Measurements from ENCODE around the gene SPAG9.

Gene SPAG9

DNA sequence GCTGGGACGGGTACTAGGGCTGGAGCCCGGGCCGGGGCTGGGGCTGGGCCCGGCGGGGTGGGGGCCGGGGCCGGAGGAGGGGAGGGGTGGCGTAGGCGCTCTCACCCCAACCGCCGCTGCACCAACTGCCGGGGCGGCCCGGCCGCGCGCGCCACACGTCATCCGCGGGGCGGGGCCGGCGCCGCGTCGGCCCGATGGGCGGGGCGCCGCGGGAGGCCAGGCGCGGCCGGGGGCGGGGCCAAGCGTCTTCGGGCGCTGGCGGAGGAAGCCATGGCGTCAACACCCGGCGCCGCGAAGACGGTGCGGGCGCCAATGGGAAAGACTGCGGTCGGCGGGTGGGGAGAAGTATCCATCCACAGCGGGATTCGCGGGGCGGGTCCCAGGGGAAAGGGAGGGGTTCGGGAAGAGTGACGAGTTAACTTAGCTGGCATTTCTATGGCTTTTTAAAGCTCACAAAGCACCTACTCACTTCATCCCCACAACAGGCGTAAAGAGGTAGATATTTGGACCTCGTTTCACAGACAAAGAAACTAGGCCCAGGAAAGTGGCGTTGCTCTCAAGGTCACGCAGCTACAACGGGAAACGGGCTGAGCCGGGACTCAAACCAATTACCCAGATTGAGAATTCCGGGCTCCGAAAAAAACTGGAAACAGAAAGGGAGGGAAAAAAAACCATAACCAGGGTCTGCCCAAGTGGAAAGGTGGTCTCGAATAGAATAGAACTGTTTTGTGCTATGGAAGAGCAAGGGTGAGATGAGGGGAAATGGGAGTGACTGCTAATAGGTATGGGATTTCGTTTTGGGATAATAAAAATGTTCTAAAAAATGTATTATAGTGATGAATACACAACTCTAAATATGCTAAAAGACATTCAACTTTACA lies at the start of gene SPAG9:
Gene SPAG9, minus strand, starts transcription at position 130 of the 881 bp plus-strand sequence. CDS start 212 bp downstream, outside the sequence.
- H3K27me3 ChIP-seq (ENCODE audit: control insufficient read depth, insufficient read depth, low read length) = no peaks in the 10 kb centered on the region
- peaks cover 17% of the 10 kb centered on the region for H3K4me1 ChIP-seq (ENCODE audit: control insufficient read depth, low read depth, low read length)
- peak within 1 kb of the TSS; percentile 91 for H3K27ac ChIP-seq (ENCODE audit: low read length)

GRCh38 chr17:51169340-51169739 lies 48.7 kb upstream of the SPAG9 start:
- Histone ChIP-seq H3K9me3 (ENCODE audit: control insufficient read depth, low read depth, low read length) (no peaks in the 10 kb centered on the region), H3K27ac (ENCODE audit: low read length) (no peak overlapping the region), H3K9ac (ENCODE audit: low read length) (no peak overlapping the region), H3K4me1 (ENCODE audit: control insufficient read depth, low read depth, low read length) (no peaks in the 10 kb centered on the region), H3K27me3 (ENCODE audit: control insufficient read depth, insufficient read depth, low read length) (no peaks in the 10 kb centered on the region), H3K4me3 (ENCODE audit: low read length) (no peak overlapping the region), H3K36me3 (ENCODE audit: control insufficient read depth, low read depth, low read length) (peaks cover 44% of the 10 kb centered on the region)

More for the DNA sequence above, at the start of gene SPAG9:
- Histone ChIP-seq H3K9me3 (ENCODE audit: control insufficient read depth, low read depth, low read length) (no peaks in the 10 kb centered on the region), H3K9ac (ENCODE audit: low read length) (peak within 1 kb of the TSS; percentile 90), H3K4me3 (ENCODE audit: low read length) (peak within 1 kb of the TSS; percentile 88), H3K36me3 (ENCODE audit: control insufficient read depth, low read depth, low read length) (no peaks in the 10 kb centered on the region)

GRCh38 chr17:51166987-51167931 lies 46.6 kb upstream of the SPAG9 start:
- Histone ChIP-seq H3K36me3 (ENCODE audit: control insufficient read depth, low read depth, low read length) (peaks cover 55% of the 10 kb centered on the region), H3K27ac (ENCODE audit: low read length) (no peak overlapping the region), H3K4me3 (ENCODE audit: low read length) (peak overlapping the region; percentile 75), H3K4me1 (ENCODE audit: control insufficient read depth, low read depth, low read length) (no peaks in the 10 kb centered on the region), H3K9ac (ENCODE audit: low read length) (peak overlapping the region; percentile 80), H3K27me3 (ENCODE audit: control insufficient read depth, insufficient read depth, low read length) (no peaks in the 10 kb centered on the region), H3K9me3 (ENCODE audit: control insufficient read depth, low read depth, low read length) (no peaks in the 10 kb centered on the region)

GRCh38 chr17:51166198-51166986 lies 45.7 kb upstream of the SPAG9 start, which contains the start of gene NME2:
TSS of gene NME2 (plus strand) at chr17:51166411. CDS start at chr17:51166831, 420 bp downstream.
- H3K9me3 ChIP-seq (ENCODE audit: control insufficient read depth, low read depth, low read length) = no peaks in the 10 kb centered on the region
- no peak within 1 kb of the TSS for H3K27ac ChIP-seq (ENCODE audit: low read length)
- no peaks in the 10 kb centered on the region for H3K27me3 ChIP-seq (ENCODE audit: control insufficient read depth, insufficient read depth, low read length)
- no peaks in the 10 kb centered on the region for H3K4me1 ChIP-seq (ENCODE audit: control insufficient read depth, low read depth, low read length)
- H3K36me3 ChIP-seq (ENCODE audit: control insufficient read depth, low read depth, low read length) = peaks cover 55% of the 10 kb centered on the region
- H3K4me3 ChIP-seq (ENCODE audit: low read length) = peak within 1 kb of the TSS; percentile 75
- H3K9ac ChIP-seq (ENCODE audit: low read length) = peak within 1 kb of the TSS; percentile 80

DNA sequence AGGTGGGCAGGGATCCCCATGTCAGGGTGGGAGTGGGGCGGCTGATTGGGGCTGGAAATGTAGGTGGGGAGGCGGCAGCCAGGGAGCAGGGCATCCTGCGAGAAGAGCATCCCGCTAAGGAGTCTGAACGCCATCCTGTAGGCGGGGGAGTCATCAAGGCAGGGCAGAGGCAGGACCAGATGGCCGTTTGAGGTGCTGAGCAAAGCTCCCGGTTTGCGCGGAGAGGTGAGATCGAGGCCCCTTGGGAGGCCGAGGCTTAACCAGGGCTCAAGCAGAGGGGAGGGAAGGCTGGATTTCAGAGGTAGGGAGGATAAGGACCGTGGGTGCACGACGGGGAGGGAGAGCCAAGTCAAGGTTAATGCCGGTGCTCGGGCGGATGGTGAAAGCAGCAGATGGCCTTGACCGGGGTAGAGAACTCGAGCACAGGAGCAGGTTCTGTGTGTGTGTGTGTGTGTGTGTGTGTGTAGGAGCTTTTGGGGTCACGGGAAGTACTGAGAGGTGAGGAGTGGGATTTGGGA lies 45.1 kb upstream of the SPAG9 start:
- Histone ChIP-seq H3K4me3 (ENCODE audit: low read length) (peak overlapping the region; percentile 75), H3K9ac (ENCODE audit: low read length) (peak overlapping the region; percentile 59), H3K27me3 (ENCODE audit: control insufficient read depth, insufficient read depth, low read length) (no peaks in the 10 kb centered on the region), H3K9me3 (ENCODE audit: control insufficient read depth, low read depth, low read length) (no peaks in the 10 kb centered on the region), H3K4me1 (ENCODE audit: control insufficient read depth, low read depth, low read length) (no peaks in the 10 kb centered on the region), H3K36me3 (ENCODE audit: control insufficient read depth, low read depth, low read length) (peaks cover 55% of the 10 kb centered on the region), H3K27ac (ENCODE audit: low read length) (no peak overlapping the region)

GRCh38 chr17:51164911-51165679 lies 44.4 kb upstream of the SPAG9 start:
- H3K9ac ChIP-seq (ENCODE audit: low read length) = no peak overlapping the region
- no peaks in the 10 kb centered on the region for H3K27me3 ChIP-seq (ENCODE audit: control insufficient read depth, insufficient read depth, low read length)
- H3K9me3 ChIP-seq (ENCODE audit: control insufficient read depth, low read depth, low read length) = no peaks in the 10 kb centered on the region
- no peak overlapping the region for H3K27ac ChIP-seq (ENCODE audit: low read length)
- H3K36me3 ChIP-seq (ENCODE audit: control insufficient read depth, low read depth, low read length) = peaks cover 55% of the 10 kb centered on the region
- peak overlapping the region; percentile 75 for H3K4me3 ChIP-seq (ENCODE audit: low read length)
- H3K4me1 ChIP-seq (ENCODE audit: control insufficient read depth, low read depth, low read length) = no peaks in the 10 kb centered on the region

GRCh38 chr17:51161541-51161940 lies 40.9 kb upstream of the SPAG9 start:
- H3K36me3 ChIP-seq (ENCODE audit: control insufficient read depth, low read depth, low read length) = peaks cover 56% of the 10 kb centered on the region
- H3K4me1 ChIP-seq (ENCODE audit: control insufficient read depth, low read depth, low read length) = no peaks in the 10 kb centered on the region
- H3K27me3 ChIP-seq (ENCODE audit: control insufficient read depth, insufficient read depth, low read length) = no peaks in the 10 kb centered on the region
- no peak overlapping the region for H3K27ac ChIP-seq (ENCODE audit: low read length)
- no peak overlapping the region for H3K9ac ChIP-seq (ENCODE audit: low read length)
- H3K4me3 ChIP-seq (ENCODE audit: low read length) = no peak overlapping the region
- no peaks in the 10 kb centered on the region for H3K9me3 ChIP-seq (ENCODE audit: control insufficient read depth, low read depth, low read length)

- Histone ChIP-seq H3K4me1 (ENCODE audit: control insufficient read depth, low read depth, low read length) (peaks cover 2% of the 10 kb centered on the region), H3K36me3 (ENCODE audit: control insufficient read depth, low read depth, low read length) (peaks cover 63% of the 10 kb centered on the region), H3K27ac (ENCODE audit: low read length) (no peak overlapping the region), H3K4me3 (ENCODE audit: low read length) (no peak overlapping the region), H3K27me3 (ENCODE audit: control insufficient read depth, insufficient read depth, low read length) (no peaks in the 10 kb centered on the region), H3K9ac (ENCODE audit: low read length) (no peak overlapping the region), H3K9me3 (ENCODE audit: control insufficient read depth, low read depth, low read length) (no peaks in the 10 kb centered on the region)
These were observed 38.9 kb upstream of the SPAG9 start for GRCh38 chr17:51159604-51160003.

GRCh38 chr17:51155416-51155815 lies 34.7 kb upstream of the SPAG9 start:
- no peak overlapping the region for H3K9ac ChIP-seq (ENCODE audit: low read length)
- H3K27ac ChIP-seq (ENCODE audit: low read length) = no peak overlapping the region
- H3K9me3 ChIP-seq (ENCODE audit: control insufficient read depth, low read depth, low read length) = no peaks in the 10 kb centered on the region
- no peak overlapping the region for H3K4me3 ChIP-seq (ENCODE audit: low read length)
- no peaks in the 10 kb centered on the region for H3K27me3 ChIP-seq (ENCODE audit: control insufficient read depth, insufficient read depth, low read length)
- peaks cover 33% of the 10 kb centered on the region for H3K36me3 ChIP-seq (ENCODE audit: control insufficient read depth, low read depth, low read length)
- H3K4me1 ChIP-seq (ENCODE audit: control insufficient read depth, low read depth, low read length) = peaks cover 4% of the 10 kb centered on the region

DNA sequence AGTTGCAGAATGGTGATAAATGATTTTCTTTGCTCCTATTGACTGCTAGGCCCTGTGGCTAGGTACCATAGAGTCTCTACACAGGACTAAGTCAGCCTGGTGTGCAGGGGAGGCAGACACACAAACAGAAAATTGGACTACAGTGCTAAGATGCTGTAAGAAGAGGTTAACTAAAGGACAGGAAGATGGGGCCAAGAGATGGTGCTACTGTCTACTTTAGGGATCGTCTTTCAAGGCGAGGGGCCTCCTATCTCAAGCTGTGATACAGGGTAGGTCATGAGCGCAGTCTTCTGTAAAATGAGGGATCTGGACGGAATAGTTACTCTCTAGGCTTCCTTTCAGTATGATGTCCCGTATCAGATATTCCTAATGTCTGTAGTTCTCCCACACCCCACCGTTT lies 33.5 kb upstream of the SPAG9 start:
- Histone ChIP-seq H3K27me3 (ENCODE audit: control insufficient read depth, insufficient read depth, low read length) (no peaks in the 10 kb centered on the region), H3K27ac (ENCODE audit: low read length) (peak overlapping the region; percentile 87), H3K4me3 (ENCODE audit: low read length) (peak overlapping the region; percentile 96), H3K36me3 (ENCODE audit: control insufficient read depth, low read depth, low read length) (peaks cover 24% of the 10 kb centered on the region), H3K4me1 (ENCODE audit: control insufficient read depth, low read depth, low read length) (peaks cover 4% of the 10 kb centered on the region), H3K9me3 (ENCODE audit: control insufficient read depth, low read depth, low read length) (no peaks in the 10 kb centered on the region), H3K9ac (ENCODE audit: low read length) (peak overlapping the region; percentile 95)

All from iPS-18a (cell line).